ENCODE results near the gene SYTL3.

GRCh38 chr6:158607411-158608170 is 42.3 kb upstream of the SYTL3 start:
- TF ChIP-seq CTCF (conservative IDR thresholded peaks at IDR 0.05; ENCODE audit: low read length) (no peak), EZH2phosphoT487 (IDR thresholded peaks at IDR 0.05; ENCODE audit: borderline replicate concordance) (no peak)
